ENCODE data around the gene MINDY1. TPM values are rescaled to one million over a fixed set of nuclear protein-coding genes. Genes with fewer than 3 reads are reported as not detected.
A peak's percentile ranks its signal among the peaks of the same experiment; 100 is the strongest.

The MINDY1 gene
- total and polyA plus RNA-seq, 4 donors = 7.8 to 31.0 (median 16.7) TPM

DNA sequence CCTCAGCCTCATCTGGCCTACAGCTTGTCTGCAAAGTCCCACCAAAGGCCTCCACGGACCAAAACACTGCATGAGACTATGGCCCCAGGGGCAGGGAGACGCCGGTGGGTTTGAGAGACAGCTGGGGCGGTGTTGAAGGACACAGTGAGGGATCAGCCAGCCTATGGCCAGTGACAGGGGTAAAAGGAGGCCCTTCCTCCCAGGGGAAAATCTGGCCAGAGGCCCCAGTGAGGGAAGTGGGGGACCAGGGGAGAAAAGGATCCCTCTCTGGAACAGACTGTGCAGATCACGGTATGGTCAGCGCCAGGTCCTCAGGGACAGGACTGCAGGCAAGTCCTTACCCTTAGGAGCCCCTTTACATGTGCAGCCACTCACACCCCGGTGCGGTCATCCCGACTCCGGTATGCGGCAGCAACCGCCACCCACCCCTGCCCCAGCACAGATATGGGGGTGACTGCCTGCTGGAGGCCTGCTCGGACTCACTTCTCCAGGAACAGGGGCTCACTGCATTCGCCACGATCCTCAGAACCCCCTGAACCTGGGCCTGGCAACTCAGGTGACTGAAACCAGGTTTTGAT, 33.4 kb downstream of the MINDY1 start:
- 18 to 23% methylated on average over 15 of the region's 15 CpGs for WGBS, 2 donors

DNA sequence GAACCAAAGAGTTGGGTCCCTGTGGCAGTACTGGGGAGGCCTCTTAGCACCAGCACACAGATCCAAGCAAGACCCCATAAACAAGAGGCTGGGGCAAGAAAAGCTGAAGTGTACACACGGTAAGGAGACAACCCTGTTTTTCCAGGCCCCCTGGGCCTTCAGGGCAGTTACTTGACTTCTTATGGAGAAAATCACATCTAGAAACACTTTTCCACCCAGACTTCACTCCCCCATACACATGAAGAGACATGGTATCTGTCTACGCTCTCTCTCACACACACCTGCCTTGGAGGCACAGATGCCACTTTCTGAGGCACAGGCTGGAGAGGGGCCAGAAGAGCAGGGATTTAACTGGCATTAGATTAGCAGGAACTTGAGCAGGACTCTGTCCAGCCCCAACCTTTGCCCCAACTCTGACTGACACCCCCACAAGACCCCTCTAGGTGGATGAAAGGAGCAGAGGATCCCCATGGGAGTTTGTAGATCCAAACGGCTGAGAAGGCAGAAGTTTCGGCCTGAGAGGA, 34.2 kb downstream of the MINDY1 start:
- WGBS, 2 donors = 50 to 62% methylated on average over 4 of the region's 4 CpGs
- peaks cover 24 to 34% (median 28%) of the 10 kb centered on the region in 5 donors for H3K4me1 ChIP-seq (ENCODE audit: control insufficient read depth in 5 of 5, insufficient read depth in 5 of 5, low read length in 5 of 5)
- TF ChIP-seq, protein P1, sequence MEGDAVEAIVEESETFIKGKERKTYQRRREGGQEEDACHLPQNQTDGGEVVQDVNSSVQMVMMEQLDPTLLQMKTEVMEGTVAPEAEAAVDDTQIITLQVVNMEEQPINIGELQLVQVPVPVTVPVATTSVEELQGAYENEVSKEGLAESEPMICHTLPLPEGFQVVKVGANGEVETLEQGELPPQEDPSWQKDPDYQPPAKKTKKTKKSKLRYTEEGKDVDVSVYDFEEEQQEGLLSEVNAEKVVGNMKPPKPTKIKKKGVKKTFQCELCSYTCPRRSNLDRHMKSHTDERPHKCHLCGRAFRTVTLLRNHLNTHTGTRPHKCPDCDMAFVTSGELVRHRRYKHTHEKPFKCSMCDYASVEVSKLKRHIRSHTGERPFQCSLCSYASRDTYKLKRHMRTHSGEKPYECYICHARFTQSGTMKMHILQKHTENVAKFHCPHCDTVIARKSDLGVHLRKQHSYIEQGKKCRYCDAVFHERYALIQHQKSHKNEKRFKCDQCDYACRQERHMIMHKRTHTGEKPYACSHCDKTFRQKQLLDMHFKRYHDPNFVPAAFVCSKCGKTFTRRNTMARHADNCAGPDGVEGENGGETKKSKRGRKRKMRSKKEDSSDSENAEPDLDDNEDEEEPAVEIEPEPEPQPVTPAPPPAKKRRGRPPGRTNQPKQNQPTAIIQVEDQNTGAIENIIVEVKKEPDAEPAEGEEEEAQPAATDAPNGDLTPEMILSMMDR (IDR thresholded peaks at IDR 0.05; ENCODE audit: control extremely low read depth, extremely low read depth) = no peak
- ATAC-seq (ENCODE audit: insufficient read depth, low FRiP score) (no peak), DNase-seq (no peak)
- peak overlapping the region in 1 of 2 donors; percentile 89 for H3K9ac ChIP-seq (ENCODE audit: insufficient read depth in 1 of 2, low read length in 2 of 2)
- peaks cover 7 to 19% (median 15%) of the 10 kb centered on the region in 4 donors for H3K36me3 ChIP-seq (ENCODE audit: control insufficient read depth in 4 of 4, insufficient read depth in 4 of 4, low read length in 4 of 4)
- no peaks in the 10 kb centered on the region for H3K27me3 ChIP-seq (ENCODE audit: control insufficient read depth in 3 of 3, insufficient read depth in 3 of 3, low read length in 2 of 3)
- peak overlapping the region; percentile 84 for H3K4me3 ChIP-seq
- H3K27ac ChIP-seq (ENCODE audit: low read depth in 1 of 2, low read length in 1 of 2) = peak overlapping the region; percentile 92 to 98
- no peaks in the 10 kb centered on the region for H3K9me3 ChIP-seq (ENCODE audit: control insufficient read depth in 4 of 4, insufficient read depth in 3 of 4, low read length in 3 of 4)

More for the DNA sequence above, 33.4 kb downstream of the MINDY1 start:
- H3K4me1 ChIP-seq (ENCODE audit: control insufficient read depth in 5 of 5, insufficient read depth in 5 of 5, low read length in 5 of 5) = peaks cover 24 to 34% (median 29%) of the 10 kb centered on the region in 5 donors
- peak in 2 of 3 donors; percentile 25 to 32 for DNase-seq
- no peak for ATAC-seq (ENCODE audit: insufficient read depth, low FRiP score)
- H3K4me3 ChIP-seq = peak overlapping the region; percentile 84
- H3K27me3 ChIP-seq (ENCODE audit: control insufficient read depth in 3 of 3, insufficient read depth in 3 of 3, low read length in 2 of 3) = no peaks in the 10 kb centered on the region
- TF ChIP-seq, protein P1 (IDR thresholded peaks at IDR 0.05; ENCODE audit: control extremely low read depth, extremely low read depth) = no peak
- peaks cover under 1 to 10% (median 6%) of the 10 kb centered on the region in 4 donors for H3K36me3 ChIP-seq (ENCODE audit: control insufficient read depth in 4 of 4, insufficient read depth in 4 of 4, low read length in 4 of 4)
- H3K27ac ChIP-seq (ENCODE audit: low read depth in 1 of 2, low read length in 1 of 2) = peak overlapping the region; percentile 92 to 98
- no peaks in the 10 kb centered on the region for H3K9me3 ChIP-seq (ENCODE audit: control insufficient read depth in 4 of 4, insufficient read depth in 3 of 4, low read length in 3 of 4)
- peak overlapping the region; percentile 81 to 89 for H3K9ac ChIP-seq (ENCODE audit: insufficient read depth in 1 of 2, low read length in 2 of 2)

DNA sequence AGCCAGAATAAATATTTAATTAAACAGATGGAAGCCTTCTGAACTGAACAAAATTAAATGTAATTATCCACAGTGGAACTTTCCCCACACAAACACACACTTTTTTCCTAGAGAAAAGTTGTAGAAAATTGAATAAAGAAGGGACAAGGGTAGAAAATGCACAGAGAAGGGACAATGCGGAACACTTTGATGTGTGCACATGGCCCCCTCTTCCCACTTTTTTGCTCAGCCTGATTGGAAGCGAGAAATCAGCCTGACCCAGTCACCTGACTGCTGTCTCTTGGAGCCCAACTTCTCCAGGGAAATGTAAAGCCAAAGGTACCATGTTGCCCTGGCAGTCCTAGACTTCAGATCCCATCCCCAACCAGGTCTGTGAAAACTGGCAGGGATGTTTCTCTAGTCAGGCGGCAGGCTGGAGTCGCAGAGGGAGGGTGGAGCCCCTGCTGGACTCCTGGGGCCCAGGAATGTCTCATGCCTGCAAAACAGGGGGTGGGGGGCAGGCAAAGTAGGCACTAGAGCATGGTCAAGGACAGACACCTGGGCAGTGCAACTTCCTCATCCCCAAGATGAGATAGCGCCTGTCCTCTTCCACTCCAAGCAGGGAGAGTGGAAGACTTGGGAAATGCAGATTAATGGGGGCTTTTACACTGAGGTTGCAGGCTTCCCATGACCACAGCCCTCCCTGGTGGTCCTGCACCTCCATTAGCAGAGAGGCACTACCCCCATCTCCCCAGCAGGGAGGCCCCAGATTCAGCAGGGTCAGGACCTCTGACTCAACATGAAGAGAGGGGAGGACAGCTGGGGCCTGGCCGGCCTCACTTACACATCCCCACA, 34.9 kb downstream of the MINDY1 start:
- peak overlapping the region in 1 of 2 donors; percentile 89 for H3K9ac ChIP-seq (ENCODE audit: insufficient read depth in 1 of 2, low read length in 2 of 2)
- ATAC-seq (ENCODE audit: insufficient read depth, low FRiP score) (no peak), DNase-seq (peak in 1 of 3 donors; percentile 40)
- H3K36me3 ChIP-seq (ENCODE audit: control insufficient read depth in 4 of 4, insufficient read depth in 4 of 4, low read length in 4 of 4) = peaks cover 13 to 26% (median 21%) of the 10 kb centered on the region in 4 donors
- H3K27ac ChIP-seq (ENCODE audit: low read depth in 1 of 2, low read length in 1 of 2) = peak overlapping the region; percentile 92 to 98
- H3K4me1 ChIP-seq (ENCODE audit: control insufficient read depth in 5 of 5, insufficient read depth in 5 of 5, low read length in 5 of 5) = peaks cover 24 to 34% (median 27%) of the 10 kb centered on the region in 5 donors
- peak overlapping the region; percentile 84 for H3K4me3 ChIP-seq
- no peaks in the 10 kb centered on the region for H3K27me3 ChIP-seq (ENCODE audit: control insufficient read depth in 3 of 3, insufficient read depth in 3 of 3, low read length in 2 of 3)
- TF ChIP-seq, protein P1 (IDR thresholded peaks at IDR 0.05; ENCODE audit: control extremely low read depth, extremely low read depth) = no peak
- 56 to 74% methylated on average over 6 of the region's 6 CpGs for WGBS, 2 donors
- no peaks in the 10 kb centered on the region for H3K9me3 ChIP-seq (ENCODE audit: control insufficient read depth in 4 of 4, insufficient read depth in 3 of 4, low read length in 3 of 4)

Measured in lung (tissue), 12 donors.